Hepatocyte (in vitro differentiated cells): ENCODE measurements around the gene RAF1. TPM values are rescaled to one million over a fixed set of nuclear protein-coding genes. Genes with fewer than 3 reads are reported as not detected.

Experiments used
- DNase-seq: peaks from one replicate; pipeline ENCODE4 v3.0.0-alpha.2; 2016; ENCODE audit warnings: low spot score
- H2AFZ ChIP-seq: fragments of 200-600 bp; sonication (generic); 2 replicates; pipeline ENCODE4 v1.6.0; 2016; ENCODE audit warnings: antibody characterized with exemption, mild to moderate bottlenecking
- H3K27ac ChIP-seq: fragments of 200-600 bp; sonication (generic); 2 replicates; pipeline ENCODE4 v1.5.1; 2016; ENCODE audit warnings: mild to moderate bottlenecking
- H3K27me3 ChIP-seq: fragments of 200-600 bp; sonication (generic); 2 replicates; pipeline ENCODE4 v1.6.1; 2016
- H3K36me3 ChIP-seq: fragments of 200-600 bp; sonication (generic); replicated peaks from 2 replicates; pipeline ENCODE4 v1.5.1; 2016; ENCODE audit warnings: low read depth; ENCODE audit not compliant: insufficient read depth
- H3K4me1 ChIP-seq: fragments of 200-600 bp; sonication (generic); 2 replicates; pipeline ENCODE4 v1.5.1; 2016; ENCODE audit warnings: mild to moderate bottlenecking, moderate library complexity; ENCODE audit not compliant: insufficient read depth
- H3K4me2 ChIP-seq: fragments of 200-600 bp; sonication (generic); 2 replicates; pipeline ENCODE4 v1.6.0; 2016
- H3K4me3 ChIP-seq: fragments of 200-600 bp; sonication (generic); 2 replicates; pipeline ENCODE4 v1.5.1; 2016; ENCODE audit warnings: mild to moderate bottlenecking
- H3K79me2 ChIP-seq: fragments of 200-600 bp; sonication (generic); 2 replicates; pipeline ENCODE4 v1.6.0; 2017; ENCODE audit warnings: mild to moderate bottlenecking
- H3K9me2 ChIP-seq: fragments of 200-600 bp; sonication (generic); replicated peaks from 2 replicates; pipeline ENCODE4 v1.6.0; 2017; ENCODE audit warnings: mild to moderate bottlenecking; ENCODE audit not compliant: insufficient read depth
- H3K9me3 ChIP-seq: fragments of 200-600 bp; sonication (generic); 2 replicates; pipeline ENCODE4 v1.5.1; 2016; ENCODE audit warnings: low read depth, mild to moderate bottlenecking
- H4K20me1 ChIP-seq: fragments of 200-600 bp; sonication (generic); 2 replicates; pipeline ENCODE4 v1.6.0; 2016; ENCODE audit warnings: mild to moderate bottlenecking; ENCODE audit not compliant: insufficient read depth, poor library complexity, severe bottlenecking
- EZH2 ChIP-seq: fragments of 200-600 bp; sonication (generic); IDR thresholded peaks from 2 replicates; pipeline ENCODE4 v1.6.1; 2016; ENCODE audit warnings: antibody characterized with exemption, mild to moderate bottlenecking, borderline replicate concordance
- EZH2phosphoT487 ChIP-seq: fragments of 200-600 bp; sonication (generic); IDR thresholded peaks from one replicate; pipeline ENCODE4 v1.6.1; 2018; ENCODE audit warnings: antibody characterized with exemption, mild to moderate bottlenecking, low read depth, moderate library complexity; ENCODE audit not compliant: unreplicated experiment, severe bottlenecking
- WGBS: methylation state at CpG from one replicate; pipeline ENCODE4 v1.1.6; 2016; ENCODE audit warnings: low lambda C conversion rate; ENCODE audit errors: missing lambda C conversion rate; 5-methylcytosine and 5-hydroxymethylcytosine counted together
- polyA plus RNA-seq: library from polyadenylated mRNA; unstranded; fragments of >200 nt; fragmentation: Nextera tagmentation; extraction: Ambion mirVana; gene quantifications from 2 replicates; pipeline ENCODE4 v1.2.1, GENCODE V29; 2016
- total RNA-seq: library from RNA; depleted of rRNA; stranded (reverse); fragments of >200 nt; gene quantifications from 2 replicates; pipeline ENCODE4 v1.2.3, GENCODE V29; 2014
- TF ChIP-seq, protein P1 (sequence below): fragments of 200-600 bp; sonication (generic); IDR thresholded peaks from 2 replicates; pipeline ENCODE4 v1.5.1; 2016; ENCODE audit warnings: antibody characterized with exemption, mild to moderate bottlenecking; ENCODE audit not compliant: poor library complexity

RAF1 gene
- total and polyA plus RNA-seq, 2 experiments from 2014 or later: 79.8 to 118 TPM

- Histone ChIP-seq H3K9me2 (no peaks in the 10 kb centered on the region), H3K27ac (peak overlapping the region; percentile 76), H3K9me3 (no peaks in the 10 kb centered on the region), H3K27me3 (no peaks in the 10 kb centered on the region), H4K20me1 (no peaks in the 10 kb centered on the region), H2AFZ (no peak overlapping the region), H3K4me1 (no peaks in the 10 kb centered on the region), H3K36me3 (no peaks in the 10 kb centered on the region), H3K4me3 (no peak overlapping the region), H3K79me2 (no peaks in the 10 kb centered on the region), H3K4me2 (no peak overlapping the region)
- no peak for DNase-seq
- TF ChIP-seq EZH2: no peak
- TF ChIP-seq, protein P1, sequence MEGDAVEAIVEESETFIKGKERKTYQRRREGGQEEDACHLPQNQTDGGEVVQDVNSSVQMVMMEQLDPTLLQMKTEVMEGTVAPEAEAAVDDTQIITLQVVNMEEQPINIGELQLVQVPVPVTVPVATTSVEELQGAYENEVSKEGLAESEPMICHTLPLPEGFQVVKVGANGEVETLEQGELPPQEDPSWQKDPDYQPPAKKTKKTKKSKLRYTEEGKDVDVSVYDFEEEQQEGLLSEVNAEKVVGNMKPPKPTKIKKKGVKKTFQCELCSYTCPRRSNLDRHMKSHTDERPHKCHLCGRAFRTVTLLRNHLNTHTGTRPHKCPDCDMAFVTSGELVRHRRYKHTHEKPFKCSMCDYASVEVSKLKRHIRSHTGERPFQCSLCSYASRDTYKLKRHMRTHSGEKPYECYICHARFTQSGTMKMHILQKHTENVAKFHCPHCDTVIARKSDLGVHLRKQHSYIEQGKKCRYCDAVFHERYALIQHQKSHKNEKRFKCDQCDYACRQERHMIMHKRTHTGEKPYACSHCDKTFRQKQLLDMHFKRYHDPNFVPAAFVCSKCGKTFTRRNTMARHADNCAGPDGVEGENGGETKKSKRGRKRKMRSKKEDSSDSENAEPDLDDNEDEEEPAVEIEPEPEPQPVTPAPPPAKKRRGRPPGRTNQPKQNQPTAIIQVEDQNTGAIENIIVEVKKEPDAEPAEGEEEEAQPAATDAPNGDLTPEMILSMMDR: no peak
- no peak for TF ChIP-seq EZH2phosphoT487
- WGBS: 100% methylated on average over 1 of the region's 1 CpG
Observed at GRCh38 chr3:12681943-12682390, 18.1 kb upstream of the RAF1 start.

DNA sequence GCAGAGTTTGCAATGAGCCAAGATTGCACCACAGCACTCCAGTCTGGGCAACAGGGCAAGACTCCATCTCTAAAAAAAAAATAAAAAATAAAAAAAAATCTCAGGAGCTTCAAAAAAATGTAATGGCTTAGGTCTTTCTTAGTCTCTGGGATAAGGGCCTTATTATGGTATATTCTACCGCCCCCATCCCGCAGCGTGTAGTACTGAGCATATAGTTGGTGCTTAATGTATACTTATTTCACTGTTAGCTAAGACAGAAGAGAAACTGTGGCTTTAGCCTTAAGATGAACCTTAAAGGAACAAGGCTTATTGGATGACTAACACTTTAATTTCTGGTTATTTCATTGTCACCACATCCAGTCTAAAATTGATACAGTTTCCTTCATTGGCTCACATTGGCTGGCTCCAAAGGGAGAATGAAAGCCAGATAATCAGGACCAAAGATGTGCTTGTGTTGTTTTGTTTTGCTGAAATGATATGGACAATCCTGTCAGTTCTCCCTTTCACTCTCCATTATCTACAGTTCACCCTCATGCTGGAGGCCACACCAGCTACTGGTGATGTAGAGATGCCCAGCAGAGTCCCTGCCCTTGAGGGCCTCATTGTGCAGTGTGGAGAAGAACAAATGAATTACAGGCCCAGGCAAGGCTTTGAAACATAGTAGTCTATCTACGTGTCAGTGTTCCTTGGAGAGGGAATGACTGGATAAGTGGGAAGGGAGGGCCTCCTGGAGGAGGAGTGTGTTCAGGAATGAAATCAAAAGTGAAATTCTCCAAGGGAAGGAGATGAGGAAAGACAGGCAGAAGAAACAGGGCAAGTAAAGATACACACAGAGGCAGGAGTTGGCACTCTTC lies 17.4 kb upstream of the RAF1 start:
- no peaks in the 10 kb centered on the region for H3K79me2 ChIP-seq
- H3K27ac ChIP-seq: peak overlapping the region; percentile 76
- no peak overlapping the region for H3K4me2 ChIP-seq
- TF ChIP-seq EZH2phosphoT487 (no peak), EZH2 (no peak)
- TF ChIP-seq, protein P1: no peak
- no peaks in the 10 kb centered on the region for H3K9me3 ChIP-seq
- no peaks in the 10 kb centered on the region for H3K4me1 ChIP-seq
- DNase-seq: no peak
- no peak overlapping the region for H3K4me3 ChIP-seq
- WGBS: 90% methylated on average over 4 of the region's 4 CpGs
- H2AFZ ChIP-seq: no peak overlapping the region
- no peaks in the 10 kb centered on the region for H3K27me3 ChIP-seq
- H3K36me3 ChIP-seq: no peaks in the 10 kb centered on the region
- no peaks in the 10 kb centered on the region for H3K9me2 ChIP-seq
- no peaks in the 10 kb centered on the region for H4K20me1 ChIP-seq

DNA sequence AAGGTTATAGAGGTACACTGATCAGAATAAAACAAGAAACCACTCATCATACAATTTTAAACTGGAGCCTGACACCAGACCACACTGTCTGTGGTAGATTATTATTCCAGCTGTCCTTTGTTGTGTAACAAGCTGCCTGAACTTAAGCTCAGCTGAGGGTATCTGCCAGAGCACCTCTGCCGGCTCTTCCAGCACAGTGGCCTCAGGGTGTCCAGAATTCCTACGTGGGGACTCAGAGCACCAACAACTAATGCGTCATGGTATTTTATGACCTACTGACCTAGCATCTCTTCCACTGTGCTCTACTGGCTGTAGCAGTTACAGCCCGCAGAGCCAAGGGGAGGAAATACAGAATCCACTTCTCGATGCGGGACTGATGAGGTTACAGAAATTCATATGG lies 15.6 kb upstream of the RAF1 start:
- Histone ChIP-seq H2AFZ (no peak overlapping the region), H3K4me2 (no peak overlapping the region), H3K9me2 (no peaks in the 10 kb centered on the region), H3K9me3 (no peaks in the 10 kb centered on the region), H3K36me3 (no peaks in the 10 kb centered on the region), H3K79me2 (no peaks in the 10 kb centered on the region), H3K27ac (peak overlapping the region; percentile 60), H4K20me1 (no peaks in the 10 kb centered on the region), H3K27me3 (no peaks in the 10 kb centered on the region), H3K4me3 (no peak overlapping the region), H3K4me1 (no peaks in the 10 kb centered on the region)
- WGBS: 62% methylated on average over 6 of the region's 6 CpGs
- DNase-seq: peak; percentile 58
- TF ChIP-seq EZH2phosphoT487 (no peak), EZH2 (no peak)
- TF ChIP-seq, protein P1: no peak
